K562 (cell line): Measurements from ENCODE around the gene MTF1. TPM values are rescaled to one million over a fixed set of nuclear protein-coding genes. Genes with fewer than 3 reads are reported as not detected.

Experiments
- CBX1 ChIP-seq: sonication (generic); IDR thresholded peaks from 2 replicates; pipeline ENCODE4 v1.6.1; 2016; ENCODE audit warnings: antibody characterized with exemption, low read depth, mild to moderate bottlenecking
- HNRNPUL1 ChIP-seq: fragments of 200-400 bp; formaldehyde crosslinking; IDR thresholded peaks from 2 replicates; pipeline ENCODE4 v1.6.1; 2017; ENCODE audit warnings: low read length
- MYNN ChIP-seq, 2 experiments: sonication (generic); formaldehyde crosslinking in 1 of 2; IDR thresholded peaks; 2 replicates each; pipeline versions ENCODE4 v1.5.0 to v1.6.1; 2016 to 2020; ENCODE audit warnings: antibody characterized with exemption in 1 of 2, missing genetic modification reagents in 1 of 2
- NFXL1 ChIP-seq: fragments of 450-650 bp; formaldehyde crosslinking; IDR thresholded peaks from 2 replicates; pipeline ENCODE4 v1.4.0; 2021; ENCODE audit warnings: mild to moderate bottlenecking
- TBL1XR1 ChIP-seq, 2 experiments: IDR thresholded peaks; 2 replicates each; pipeline ENCODE4 v1.6.1; 2012; ENCODE audit warnings: improper control_type of control experiment in 2 of 2, low read length in 2 of 2, mild to moderate bottlenecking in 1 of 2
- polyA plus RNA-seq, 8 experiments: library from polyadenylated mRNA; depleted of rRNA in 4 of 8; stranded (reverse) in 5 of 8; unstranded in 3 of 8; fragments of >200 nt; fragmentation: Nextera tagmentation in 2 of 8; fragmentation: Illumina TruSeq in 1 of 8; extraction: Ambion mirVana in 2 of 8; extraction: Trizol in 1 of 8; gene quantifications; 2 replicates each; pipeline versions ENCODE4 v1.2.1 to v1.2.3, GENCODE V29; 2011 to 2014; ENCODE audit warnings: inconsistent platforms in 1 of 8, missing spikeins in 1 of 8
- total RNA-seq, 7 experiments: library from RNA; depleted of rRNA in 6 of 7; stranded (reverse); fragments of >200 nt in 6 of 7; fragmentation: Illumina TruSeq in 2 of 7; extraction: Trizol in 2 of 7; gene quantifications; 2 replicates each; pipeline versions ENCODE4 v1.2.1 to v1.2.3, GENCODE V29; 2011 to 2021; ENCODE audit warnings: low replicate concordance in 1 of 7
- TF ChIP-seq, protein P1 (sequence below), 2 experiments: fragments of 450-650 bp; IDR thresholded peaks; 2 replicates each; pipeline ENCODE4 v1.6.1; 2016; ENCODE audit warnings: mild to moderate bottlenecking in 2 of 2, borderline replicate concordance in 1 of 2, low read depth in 1 of 2, moderate library complexity in 1 of 2
- TF ChIP-seq, protein P2 (sequence below): sonication (generic); formaldehyde crosslinking; IDR thresholded peaks from 2 replicates; pipeline ENCODE4 v1.8.0; 2022; ENCODE audit warnings: mild to moderate bottlenecking, missing genetic modification reagents
- TF ChIP-seq, protein P3 (sequence below): fragments of 450-650 bp; IDR thresholded peaks from 2 replicates; pipeline ENCODE4 v1.6.1; 2018; ENCODE audit not compliant: partially characterized antibody
- TF ChIP-seq, protein P4 (sequence below): fragments of 450-650 bp; formaldehyde crosslinking; IDR thresholded peaks from 2 replicates; pipeline ENCODE4 v1.4.0; 2022; ENCODE audit warnings: missing genetic modification characterization
- TF ChIP-seq, protein P5 (sequence below): fragments of 450-650 bp; IDR thresholded peaks from 2 replicates; pipeline ENCODE4 v1.6.1; 2016; ENCODE audit warnings: missing biosample characterization, missing genetic modification characterization

MTF1 gene
- total and polyA plus RNA-seq, 9 of the 15 experiments (the other 6 are each of a cell fraction or from before 2014, with no cell fraction given): 1.1 to 12.2 (median 4.3) TPM

DNA sequence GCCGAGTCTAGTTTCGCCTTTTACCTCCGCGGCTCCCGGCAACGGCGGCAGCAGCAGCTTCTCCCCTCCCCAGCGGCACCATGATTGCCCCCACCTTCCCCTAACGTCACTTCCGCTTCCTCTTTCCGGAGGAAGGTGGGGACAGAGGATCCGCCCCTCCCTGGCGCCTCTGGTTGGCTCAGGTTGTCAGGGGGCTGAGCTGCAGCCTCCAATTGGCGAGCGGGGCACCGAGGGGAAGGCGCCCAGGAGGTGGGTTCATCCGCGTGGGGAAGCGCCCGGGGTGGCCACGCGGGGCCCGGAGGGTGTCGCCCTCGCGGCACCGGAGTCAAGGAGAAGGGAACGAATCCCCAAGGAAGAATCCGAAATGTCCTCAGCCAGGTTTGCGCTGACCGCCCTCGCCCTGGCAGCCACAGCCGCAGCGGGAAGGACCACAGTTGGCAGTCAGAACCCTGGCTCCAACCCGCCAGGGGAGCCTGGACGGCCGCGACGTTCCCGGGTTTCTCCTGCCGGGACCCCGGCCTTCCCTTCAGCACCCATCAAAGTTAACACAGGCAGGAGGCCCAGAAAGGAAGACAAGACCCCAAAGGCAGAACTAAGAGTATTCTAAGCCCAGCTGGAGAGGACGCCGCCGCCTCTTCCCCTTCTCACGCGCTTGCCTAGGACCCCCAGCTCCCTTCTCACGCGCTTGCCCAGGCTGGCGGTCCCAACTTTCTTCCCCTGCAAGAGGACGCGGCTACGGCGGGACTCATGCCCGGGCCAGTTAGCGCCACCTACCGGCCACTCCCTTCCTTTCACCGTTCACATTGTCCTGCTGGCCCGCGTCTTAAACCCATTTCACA is at the start of gene MTF1 (continued):
- TF ChIP-seq MYNN (IDR thresholded peaks at IDR 0.05) (peak; percentile 90; the same call in 1 of the 2 replicates), MYNN (CRISPR knock-in tag; IDR thresholded peaks at IDR 0.05) (no peak), CBX1 (no peak), NFXL1 (CRISPR knock-in tag) (no peak), HNRNPUL1 (no peak), TBL1XR1 (IDR thresholded peaks at IDR 0.05; ENCODE audit: low read length in 2 of 2) (no peak)
- TF ChIP-seq, protein P1, sequence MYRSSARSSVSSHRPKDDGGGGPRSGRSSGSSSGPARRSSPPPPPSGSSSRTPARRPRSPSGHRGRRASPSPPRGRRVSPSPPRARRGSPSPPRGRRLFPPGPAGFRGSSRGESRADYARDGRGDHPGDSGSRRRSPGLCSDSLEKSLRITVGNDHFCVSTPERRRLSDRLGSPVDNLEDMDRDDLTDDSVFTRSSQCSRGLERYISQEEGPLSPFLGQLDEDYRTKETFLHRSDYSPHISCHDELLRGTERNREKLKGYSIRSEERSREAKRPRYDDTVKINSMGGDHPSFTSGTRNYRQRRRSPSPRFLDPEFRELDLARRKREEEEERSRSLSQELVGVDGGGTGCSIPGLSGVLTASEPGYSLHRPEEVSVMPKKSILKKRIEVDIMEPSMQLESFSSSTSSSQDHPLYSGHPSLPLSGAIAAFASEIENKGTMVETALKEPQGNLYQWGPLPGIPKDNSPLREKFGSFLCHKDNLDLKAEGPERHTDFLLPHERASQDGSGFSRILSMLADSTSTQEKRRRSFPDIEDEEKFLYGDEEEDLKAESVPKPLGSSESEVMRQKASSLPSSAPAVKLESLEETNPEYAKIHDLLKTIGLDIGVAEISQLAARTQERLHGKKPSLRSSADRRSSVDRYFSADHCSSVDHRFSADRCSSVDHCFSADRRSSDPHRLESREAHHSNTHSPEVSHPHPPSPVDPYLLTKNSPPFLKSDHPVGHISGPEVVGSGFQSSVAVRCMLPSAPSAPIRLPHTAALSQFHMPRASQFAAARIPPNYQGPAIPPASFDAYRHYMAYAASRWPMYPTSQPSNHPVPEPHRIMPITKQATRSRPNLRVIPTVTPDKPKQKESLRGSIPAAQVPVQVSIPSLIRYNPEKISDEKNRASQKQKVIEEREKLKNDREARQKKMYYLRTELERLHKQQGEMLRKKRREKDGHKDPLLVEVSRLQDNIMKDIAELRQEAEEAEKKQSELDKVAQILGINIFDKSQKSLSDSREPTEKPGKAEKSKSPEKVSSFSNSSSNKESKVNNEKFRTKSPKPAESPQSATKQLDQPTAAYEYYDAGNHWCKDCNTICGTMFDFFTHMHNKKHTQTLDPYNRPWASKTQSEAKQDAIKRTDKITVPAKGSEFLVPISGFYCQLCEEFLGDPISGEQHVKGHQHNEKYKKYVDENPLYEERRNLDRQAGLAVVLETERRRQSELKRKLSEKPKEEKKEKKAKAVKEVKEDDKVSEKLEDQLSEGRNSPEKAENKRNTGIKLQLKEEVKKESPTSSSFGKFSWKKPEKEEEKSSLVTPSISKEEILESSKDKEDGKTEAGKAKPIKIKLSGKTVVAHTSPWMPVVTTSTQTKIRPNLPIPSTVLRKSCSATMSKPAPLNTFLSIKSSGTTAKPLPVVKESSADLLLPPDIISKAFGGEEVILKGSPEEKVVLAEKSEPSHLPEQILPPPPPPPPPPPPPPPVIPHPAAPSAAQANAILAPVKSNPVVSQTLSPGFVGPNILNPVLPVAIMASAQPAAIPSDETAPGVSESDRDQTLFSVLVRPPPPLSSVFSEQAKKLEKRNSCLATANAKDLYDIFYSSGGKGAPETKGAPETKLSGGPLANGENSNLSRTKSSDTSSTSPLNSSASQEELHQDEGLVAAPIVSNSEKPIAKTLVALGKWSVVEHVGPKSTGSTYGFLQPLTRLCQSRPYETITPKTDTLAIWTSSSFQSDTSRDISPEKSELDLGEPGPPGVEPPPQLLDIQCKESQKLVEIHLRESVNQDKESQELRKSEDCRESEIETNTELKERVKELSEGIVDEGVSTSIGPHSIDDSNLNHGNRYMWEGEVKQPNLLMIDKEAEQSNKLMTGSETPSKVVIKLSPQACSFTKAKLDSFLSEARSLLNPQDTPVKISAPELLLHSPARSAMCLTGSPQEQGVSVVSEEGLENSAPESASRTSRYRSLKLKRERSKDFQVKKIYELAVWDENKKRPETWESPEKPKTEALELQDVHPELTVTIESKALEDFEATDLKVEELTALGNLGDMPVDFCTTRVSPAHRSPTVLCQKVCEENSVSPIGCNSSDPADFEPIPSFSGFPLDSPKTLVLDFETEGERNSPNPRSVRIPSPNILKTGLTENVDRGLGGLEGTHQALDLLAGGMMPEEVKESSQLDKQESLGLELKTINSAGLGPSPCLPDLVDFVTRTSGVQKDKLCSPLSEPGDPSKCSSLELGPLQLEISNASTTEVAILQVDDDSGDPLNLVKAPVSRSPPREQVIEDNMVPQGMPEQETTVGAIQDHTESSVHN (IDR thresholded peaks at IDR 0.05; ENCODE audit: borderline replicate concordance in 1 of 2, low read depth in 1 of 2): no peak
- TF ChIP-seq, protein P2, sequence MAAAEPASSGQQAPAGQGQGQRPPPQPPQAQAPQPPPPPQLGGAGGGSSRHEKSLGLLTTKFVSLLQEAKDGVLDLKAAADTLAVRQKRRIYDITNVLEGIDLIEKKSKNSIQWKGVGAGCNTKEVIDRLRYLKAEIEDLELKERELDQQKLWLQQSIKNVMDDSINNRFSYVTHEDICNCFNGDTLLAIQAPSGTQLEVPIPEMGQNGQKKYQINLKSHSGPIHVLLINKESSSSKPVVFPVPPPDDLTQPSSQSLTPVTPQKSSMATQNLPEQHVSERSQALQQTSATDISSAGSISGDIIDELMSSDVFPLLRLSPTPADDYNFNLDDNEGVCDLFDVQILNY (CRISPR knock-in tag): peak; percentile 93; the same call in 1 of the 2 replicates
- TF ChIP-seq, protein P3, sequence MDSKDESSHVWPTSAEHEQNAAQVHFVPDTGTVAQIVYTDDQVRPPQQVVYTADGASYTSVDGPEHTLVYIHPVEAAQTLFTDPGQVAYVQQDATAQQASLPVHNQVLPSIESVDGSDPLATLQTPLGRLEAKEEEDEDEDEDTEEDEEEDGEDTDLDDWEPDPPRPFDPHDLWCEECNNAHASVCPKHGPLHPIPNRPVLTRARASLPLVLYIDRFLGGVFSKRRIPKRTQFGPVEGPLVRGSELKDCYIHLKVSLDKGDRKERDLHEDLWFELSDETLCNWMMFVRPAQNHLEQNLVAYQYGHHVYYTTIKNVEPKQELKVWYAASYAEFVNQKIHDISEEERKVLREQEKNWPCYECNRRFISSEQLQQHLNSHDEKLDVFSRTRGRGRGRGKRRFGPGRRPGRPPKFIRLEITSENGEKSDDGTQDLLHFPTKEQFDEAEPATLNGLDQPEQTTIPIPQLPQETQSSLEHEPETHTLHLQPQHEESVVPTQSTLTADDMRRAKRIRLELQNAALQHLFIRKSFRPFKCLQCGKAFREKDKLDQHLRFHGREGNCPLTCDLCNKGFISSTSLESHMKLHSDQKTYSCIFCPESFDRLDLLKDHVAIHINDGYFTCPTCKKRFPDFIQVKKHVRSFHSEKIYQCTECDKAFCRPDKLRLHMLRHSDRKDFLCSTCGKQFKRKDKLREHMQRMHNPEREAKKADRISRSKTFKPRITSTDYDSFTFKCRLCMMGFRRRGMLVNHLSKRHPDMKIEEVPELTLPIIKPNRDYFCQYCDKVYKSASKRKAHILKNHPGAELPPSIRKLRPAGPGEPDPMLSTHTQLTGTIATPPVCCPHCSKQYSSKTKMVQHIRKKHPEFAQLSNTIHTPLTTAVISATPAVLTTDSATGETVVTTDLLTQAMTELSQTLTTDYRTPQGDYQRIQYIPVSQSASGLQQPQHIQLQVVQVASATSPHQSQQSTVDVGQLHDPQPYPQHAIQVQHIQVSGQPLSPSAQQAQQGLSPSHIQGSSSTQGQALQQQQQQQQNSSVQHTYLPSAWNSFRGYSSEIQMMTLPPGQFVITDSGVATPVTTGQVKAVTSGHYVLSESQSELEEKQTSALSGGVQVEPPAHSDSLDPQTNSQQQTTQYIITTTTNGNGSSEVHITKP: peak; percentile 15
- TF ChIP-seq, protein P4, sequence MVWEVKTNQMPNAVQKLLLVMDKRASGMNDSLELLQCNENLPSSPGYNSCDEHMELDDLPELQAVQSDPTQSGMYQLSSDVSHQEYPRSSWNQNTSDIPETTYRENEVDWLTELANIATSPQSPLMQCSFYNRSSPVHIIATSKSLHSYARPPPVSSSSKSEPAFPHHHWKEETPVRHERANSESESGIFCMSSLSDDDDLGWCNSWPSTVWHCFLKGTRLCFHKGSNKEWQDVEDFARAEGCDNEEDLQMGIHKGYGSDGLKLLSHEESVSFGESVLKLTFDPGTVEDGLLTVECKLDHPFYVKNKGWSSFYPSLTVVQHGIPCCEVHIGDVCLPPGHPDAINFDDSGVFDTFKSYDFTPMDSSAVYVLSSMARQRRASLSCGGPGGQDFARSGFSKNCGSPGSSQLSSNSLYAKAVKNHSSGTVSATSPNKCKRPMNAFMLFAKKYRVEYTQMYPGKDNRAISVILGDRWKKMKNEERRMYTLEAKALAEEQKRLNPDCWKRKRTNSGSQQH (CRISPR knock-in tag): 0 out of 2 replicates have a peak, but pooled peaks have one; percentile 27
- TF ChIP-seq, protein P5, sequence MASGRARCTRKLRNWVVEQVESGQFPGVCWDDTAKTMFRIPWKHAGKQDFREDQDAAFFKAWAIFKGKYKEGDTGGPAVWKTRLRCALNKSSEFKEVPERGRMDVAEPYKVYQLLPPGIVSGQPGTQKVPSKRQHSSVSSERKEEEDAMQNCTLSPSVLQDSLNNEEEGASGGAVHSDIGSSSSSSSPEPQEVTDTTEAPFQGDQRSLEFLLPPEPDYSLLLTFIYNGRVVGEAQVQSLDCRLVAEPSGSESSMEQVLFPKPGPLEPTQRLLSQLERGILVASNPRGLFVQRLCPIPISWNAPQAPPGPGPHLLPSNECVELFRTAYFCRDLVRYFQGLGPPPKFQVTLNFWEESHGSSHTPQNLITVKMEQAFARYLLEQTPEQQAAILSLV (tag): no peak
